ENCODE data around the gene NRXN3.

NRXN3 gene

DNA sequence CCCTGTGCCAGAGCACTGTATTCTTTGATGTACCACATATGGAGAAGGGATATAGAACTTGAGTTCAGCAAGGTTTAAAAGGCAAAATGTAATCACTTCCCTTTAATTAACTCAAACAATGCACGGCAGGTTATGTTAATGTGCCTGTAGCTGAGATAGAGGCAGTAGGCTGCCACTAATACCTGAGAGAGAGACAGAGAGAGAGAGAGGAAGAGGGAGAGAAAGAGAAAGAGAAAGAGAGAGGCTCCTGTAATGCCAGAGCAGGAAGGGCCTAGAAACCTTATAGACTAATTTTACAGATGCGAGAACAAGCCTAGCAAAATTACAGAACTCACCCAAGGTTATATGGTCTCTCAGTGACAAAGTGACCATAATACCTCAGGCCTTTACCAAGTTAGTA lies 679.8 kb downstream of the NRXN3 start:
- Histone ChIP-seq H3K9me2 (ENCODE audit: low read depth, low read length) (no peaks in the 10 kb centered on the region), H3K9me3 (ENCODE audit: low read length) (no peaks in the 10 kb centered on the region), H3K27ac (ENCODE audit: low read depth, low read length, poor library complexity, severe bottlenecking) (no peak overlapping the region), H2AFZ (ENCODE audit: low read length) (no peak overlapping the region), H3K4me3 (ENCODE audit: low read depth, low read length, poor library complexity, severe bottlenecking) (no peak overlapping the region), H3K27me3 (ENCODE audit: insufficient read depth, low read length) (no peaks in the 10 kb centered on the region), H3K79me2 (ENCODE audit: insufficient read depth, low read length) (no peaks in the 10 kb centered on the region), H3F3A (ENCODE audit: insufficient read depth, low read length) (no peaks in the 10 kb centered on the region), H3K4me2 (ENCODE audit: low read length) (no peak overlapping the region), H3K9ac (ENCODE audit: low read length) (no peak overlapping the region), H3K36me3 (ENCODE audit: insufficient read depth, low read length) (no peaks in the 10 kb centered on the region), H4K20me1 (ENCODE audit: insufficient read depth, low read length) (no peaks in the 10 kb centered on the region), H3K4me1 (ENCODE audit: insufficient read depth, low read length, severe bottlenecking) (no peaks in the 10 kb centered on the region)
- no peak for TF ChIP-seq EZH2 (IDR thresholded peaks at IDR 0.05; ENCODE audit: borderline replicate concordance, low read length)
- TF ChIP-seq, protein P1, sequence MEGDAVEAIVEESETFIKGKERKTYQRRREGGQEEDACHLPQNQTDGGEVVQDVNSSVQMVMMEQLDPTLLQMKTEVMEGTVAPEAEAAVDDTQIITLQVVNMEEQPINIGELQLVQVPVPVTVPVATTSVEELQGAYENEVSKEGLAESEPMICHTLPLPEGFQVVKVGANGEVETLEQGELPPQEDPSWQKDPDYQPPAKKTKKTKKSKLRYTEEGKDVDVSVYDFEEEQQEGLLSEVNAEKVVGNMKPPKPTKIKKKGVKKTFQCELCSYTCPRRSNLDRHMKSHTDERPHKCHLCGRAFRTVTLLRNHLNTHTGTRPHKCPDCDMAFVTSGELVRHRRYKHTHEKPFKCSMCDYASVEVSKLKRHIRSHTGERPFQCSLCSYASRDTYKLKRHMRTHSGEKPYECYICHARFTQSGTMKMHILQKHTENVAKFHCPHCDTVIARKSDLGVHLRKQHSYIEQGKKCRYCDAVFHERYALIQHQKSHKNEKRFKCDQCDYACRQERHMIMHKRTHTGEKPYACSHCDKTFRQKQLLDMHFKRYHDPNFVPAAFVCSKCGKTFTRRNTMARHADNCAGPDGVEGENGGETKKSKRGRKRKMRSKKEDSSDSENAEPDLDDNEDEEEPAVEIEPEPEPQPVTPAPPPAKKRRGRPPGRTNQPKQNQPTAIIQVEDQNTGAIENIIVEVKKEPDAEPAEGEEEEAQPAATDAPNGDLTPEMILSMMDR (IDR thresholded peaks at IDR 0.05; ENCODE audit: low read length), result no peak

DNA sequence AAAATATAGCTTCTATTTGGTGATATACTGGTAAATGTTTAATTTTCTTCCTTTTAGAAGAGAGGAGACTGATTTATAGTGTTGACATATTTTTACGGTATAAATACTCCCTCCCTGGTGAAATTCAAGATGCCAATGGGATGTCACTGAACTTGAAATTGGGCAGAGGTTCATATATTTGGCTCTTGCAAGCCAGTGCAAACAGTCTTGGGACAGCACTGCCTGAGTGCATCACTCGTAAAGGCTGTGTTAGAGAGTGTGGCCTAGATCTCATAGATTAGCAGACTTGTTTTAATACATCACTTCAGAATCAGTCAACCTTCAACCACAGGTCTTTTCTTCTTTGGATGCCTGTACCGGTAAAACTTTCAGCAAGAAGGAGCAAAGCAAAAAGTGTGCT lies 681.0 kb downstream of the NRXN3 start:
- no peaks in the 10 kb centered on the region for H4K20me1 ChIP-seq (ENCODE audit: insufficient read depth, low read length)
- no peak overlapping the region for H3K9ac ChIP-seq (ENCODE audit: low read length)
- H3K4me1 ChIP-seq (ENCODE audit: insufficient read depth, low read length, severe bottlenecking), result no peaks in the 10 kb centered on the region
- H3K27me3 ChIP-seq (ENCODE audit: insufficient read depth, low read length), result no peaks in the 10 kb centered on the region
- H3K4me3 ChIP-seq (ENCODE audit: low read depth, low read length, poor library complexity, severe bottlenecking), result no peak overlapping the region
- no peaks in the 10 kb centered on the region for H3K79me2 ChIP-seq (ENCODE audit: insufficient read depth, low read length)
- H3K9me3 ChIP-seq (ENCODE audit: low read length), result no peaks in the 10 kb centered on the region
- H3F3A ChIP-seq (ENCODE audit: insufficient read depth, low read length), result no peaks in the 10 kb centered on the region
- H2AFZ ChIP-seq (ENCODE audit: low read length), result no peak overlapping the region
- no peaks in the 10 kb centered on the region for H3K9me2 ChIP-seq (ENCODE audit: low read depth, low read length)
- H3K27ac ChIP-seq (ENCODE audit: low read depth, low read length, poor library complexity, severe bottlenecking), result no peak overlapping the region
- no peak overlapping the region for H3K4me2 ChIP-seq (ENCODE audit: low read length)
- H3K36me3 ChIP-seq (ENCODE audit: insufficient read depth, low read length), result no peaks in the 10 kb centered on the region
- TF ChIP-seq, protein P1 (IDR thresholded peaks at IDR 0.05; ENCODE audit: low read length), result no peak
- TF ChIP-seq EZH2 (IDR thresholded peaks at IDR 0.05; ENCODE audit: borderline replicate concordance, low read length), result no peak

DNA sequence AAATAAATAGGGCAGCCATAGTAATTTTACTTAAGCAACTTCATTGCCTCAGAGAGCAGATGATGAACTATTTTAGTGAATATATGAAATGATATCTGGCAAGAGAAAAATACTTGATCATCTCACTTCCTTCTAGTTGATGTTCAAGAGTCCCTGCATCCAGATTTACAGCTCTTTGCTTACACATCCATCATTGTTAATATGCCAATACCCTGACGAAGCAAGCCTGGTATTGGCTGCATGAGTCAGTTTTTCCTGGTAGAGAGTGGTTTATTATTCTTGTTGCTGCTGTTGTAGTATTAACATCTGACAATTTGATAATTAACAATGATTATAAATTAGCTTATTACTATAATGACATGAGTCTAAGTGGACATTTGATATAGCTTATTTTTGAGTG lies 681.9 kb downstream of the NRXN3 start:
- no peaks in the 10 kb centered on the region for H3K79me2 ChIP-seq (ENCODE audit: insufficient read depth, low read length)
- no peaks in the 10 kb centered on the region for H3F3A ChIP-seq (ENCODE audit: insufficient read depth, low read length)
- H3K4me1 ChIP-seq (ENCODE audit: insufficient read depth, low read length, severe bottlenecking), result no peaks in the 10 kb centered on the region
- no peaks in the 10 kb centered on the region for H3K9me2 ChIP-seq (ENCODE audit: low read depth, low read length)
- H3K4me2 ChIP-seq (ENCODE audit: low read length), result no peak overlapping the region
- H2AFZ ChIP-seq (ENCODE audit: low read length), result no peak overlapping the region
- H3K36me3 ChIP-seq (ENCODE audit: insufficient read depth, low read length), result no peaks in the 10 kb centered on the region
- H3K27ac ChIP-seq (ENCODE audit: low read depth, low read length, poor library complexity, severe bottlenecking), result no peak overlapping the region
- H3K27me3 ChIP-seq (ENCODE audit: insufficient read depth, low read length), result no peaks in the 10 kb centered on the region
- H4K20me1 ChIP-seq (ENCODE audit: insufficient read depth, low read length), result no peaks in the 10 kb centered on the region
- H3K4me3 ChIP-seq (ENCODE audit: low read depth, low read length, poor library complexity, severe bottlenecking), result no peak overlapping the region
- TF ChIP-seq, protein P1 (IDR thresholded peaks at IDR 0.05; ENCODE audit: low read length), result no peak
- no peak for TF ChIP-seq EZH2 (IDR thresholded peaks at IDR 0.05; ENCODE audit: borderline replicate concordance, low read length)
- no peaks in the 10 kb centered on the region for H3K9me3 ChIP-seq (ENCODE audit: low read length)
- H3K9ac ChIP-seq (ENCODE audit: low read length), result no peak overlapping the region

Measured in OCI-LY1 (cell line).